Mononuclear cell (primary cell): Measurements from ENCODE around the gene EML3. TPM values are rescaled to one million over a fixed set of nuclear protein-coding genes. Genes with fewer than 3 reads are reported as not detected.

Source experiments
- H3K27me3 ChIP-seq: 2 replicates; pipeline ENCODE4 v1.6.0; 2011; ENCODE audit warnings: low read length, control low read depth; ENCODE audit not compliant: insufficient read depth
- H3K4me1 ChIP-seq: 2 replicates; pipeline ENCODE4 v1.5.1; 2011; ENCODE audit warnings: mild to moderate bottlenecking, low read length, control low read depth; ENCODE audit not compliant: insufficient read depth
- H3K4me3 ChIP-seq: 2 replicates; pipeline ENCODE4 v1.5.1; 2011; ENCODE audit warnings: mild to moderate bottlenecking, low read length, moderate library complexity
- H3K9me3 ChIP-seq: 2 replicates; pipeline ENCODE4 v1.5.1; 2011; ENCODE audit warnings: low read depth, mild to moderate bottlenecking, control low read depth, low read length
- total RNA-seq: library from RNA; depleted of rRNA; stranded (reverse); fragments of >200 nt; gene quantifications from one replicate; pipeline ENCODE4 v1.2.3, GENCODE V29; 2012

EML3 gene
- total RNA-seq, 1 donor = 32.2 TPM

GRCh38 chr11:62607714-62608113, 4.9 kb downstream of the EML3 start:
- H3K27me3 ChIP-seq = no peaks in the 10 kb centered on the region
- no peaks in the 10 kb centered on the region for H3K9me3 ChIP-seq
- H3K4me1 ChIP-seq = peaks cover 32% of the 10 kb centered on the region
- H3K4me3 ChIP-seq = no peak overlapping the region

- peaks cover 29% of the 10 kb centered on the region for H3K4me1 ChIP-seq
- H3K27me3 ChIP-seq = no peaks in the 10 kb centered on the region
- H3K4me3 ChIP-seq = no peak overlapping the region
- no peaks in the 10 kb centered on the region for H3K9me3 ChIP-seq
These were observed 6.7 kb downstream of the EML3 start for GRCh38 chr11:62605902-62606301.

GRCh38 chr11:62605467-62605866, 7.1 kb downstream of the EML3 start:
- no peaks in the 10 kb centered on the region for H3K9me3 ChIP-seq
- peaks cover 28% of the 10 kb centered on the region for H3K4me1 ChIP-seq
- H3K27me3 ChIP-seq = no peaks in the 10 kb centered on the region
- no peak overlapping the region for H3K4me3 ChIP-seq

- no peaks in the 10 kb centered on the region for H3K9me3 ChIP-seq
- H3K4me1 ChIP-seq = peaks cover 37% of the 10 kb centered on the region
- no peaks in the 10 kb centered on the region for H3K27me3 ChIP-seq
- no peak overlapping the region for H3K4me3 ChIP-seq
These were observed 8.0 kb downstream of the EML3 start for GRCh38 chr11:62604460-62605120.

- Histone ChIP-seq H3K9me3 (no peaks in the 10 kb centered on the region), H3K4me3 (no peak overlapping the region), H3K27me3 (no peaks in the 10 kb centered on the region), H3K4me1 (peaks cover 44% of the 10 kb centered on the region)
These were observed 8.7 kb downstream of the EML3 start for GRCh38 chr11:62603776-62604299.

GRCh38 chr11:62603072-62603408, 9.5 kb downstream of the EML3 start:
- no peaks in the 10 kb centered on the region for H3K27me3 ChIP-seq
- no peaks in the 10 kb centered on the region for H3K9me3 ChIP-seq
- peaks cover 49% of the 10 kb centered on the region for H3K4me1 ChIP-seq
- H3K4me3 ChIP-seq = no peak overlapping the region

GRCh38 chr11:62602141-62603071, 10.2 kb downstream of the EML3 start:
- Histone ChIP-seq H3K9me3 (no peaks in the 10 kb centered on the region), H3K4me3 (peak overlapping the region; percentile 93), H3K4me1 (peaks cover 47% of the 10 kb centered on the region), H3K27me3 (no peaks in the 10 kb centered on the region)

- H3K9me3 ChIP-seq = no peaks in the 10 kb centered on the region
- peak within 1 kb of the TSS; percentile 93 for H3K4me3 ChIP-seq
- peaks cover 49% of the 10 kb centered on the region for H3K4me1 ChIP-seq
- no peaks in the 10 kb centered on the region for H3K27me3 ChIP-seq
These were observed 11.0 kb downstream of the EML3 start, which contains the start of gene MTA2 for GRCh38 chr11:62601372-62602140. Gene MTA2 (minus strand): TSS chr11:62601865. CDS start chr11:62601450, 415 bp downstream.

GRCh38 chr11:62601122-62601371, 11.5 kb downstream of the EML3 start:
- Histone ChIP-seq H3K27me3 (no peaks in the 10 kb centered on the region), H3K9me3 (no peaks in the 10 kb centered on the region), H3K4me3 (peak overlapping the region; percentile 93), H3K4me1 (peaks cover 49% of the 10 kb centered on the region)

- Histone ChIP-seq H3K27me3 (no peaks in the 10 kb centered on the region), H3K4me3 (peak overlapping the region; percentile 93), H3K4me1 (peaks cover 49% of the 10 kb centered on the region), H3K9me3 (no peaks in the 10 kb centered on the region)
These were observed 12.0 kb downstream of the EML3 start for GRCh38 chr11:62600367-62601121.

GRCh38 chr11:62599901-62600300, 12.7 kb downstream of the EML3 start:
- Histone ChIP-seq H3K4me1 (peaks cover 49% of the 10 kb centered on the region), H3K9me3 (no peaks in the 10 kb centered on the region), H3K4me3 (peak overlapping the region; percentile 93)

GRCh38 chr11:62599069-62599696, 13.4 kb downstream of the EML3 start:
- Histone ChIP-seq H3K4me1 (peaks cover 49% of the 10 kb centered on the region), H3K9me3 (no peaks in the 10 kb centered on the region), H3K27me3 (no peaks in the 10 kb centered on the region), H3K4me3 (no peak overlapping the region)

More at GRCh38 chr11:62599901-62600300, 12.7 kb downstream of the EML3 start:
- no peaks in the 10 kb centered on the region for H3K27me3 ChIP-seq

GRCh38 chr11:62595124-62595523, 17.5 kb downstream of the EML3 start:
- Histone ChIP-seq H3K4me1 (peaks cover 62% of the 10 kb centered on the region), H3K9me3 (no peaks in the 10 kb centered on the region)

GRCh38 chr11:62593434-62594044, 19.0 kb downstream of the EML3 start:
- Histone ChIP-seq H3K27me3 (no peaks in the 10 kb centered on the region), H3K9me3 (no peaks in the 10 kb centered on the region), H3K4me1 (peaks cover 52% of the 10 kb centered on the region), H3K4me3 (no peak overlapping the region)

More at GRCh38 chr11:62595124-62595523, 17.5 kb downstream of the EML3 start:
- Histone ChIP-seq H3K27me3 (no peaks in the 10 kb centered on the region), H3K4me3 (no peak overlapping the region)
